Fibroblast of lung (primary cell): ENCODE results near the gene PLXNB1.

Experiments
- CTCF ChIP-seq, 2 donors: IDR thresholded peaks in 1 of 2; conservative IDR thresholded peaks in 1 of 2; 1 replicate in 1 of 2; 2 replicates in 1 of 2; pipeline ENCODE4 v1.5.1; 2011 to 2012; ENCODE audit warnings: low read length in 2 of 2, control low read depth in 1 of 2, inconsistent platforms in 1 of 2, low read depth in 1 of 2, mild to moderate bottlenecking in 1 of 2
- EZH2 ChIP-seq: IDR thresholded peaks from 2 replicates; pipeline ENCODE4 v1.5.1; 2012; ENCODE audit warnings: low read length, control low read depth, mild to moderate bottlenecking; ENCODE audit errors: missing control alignments

GRCh38 chr3:48428572-48429316 lies 1.1 kb downstream of the PLXNB1 start:
- TF ChIP-seq CTCF (conservative IDR thresholded peaks at IDR 0.05 in 1 of 2, IDR thresholded peaks at IDR 0.05 in 1 of 2; ENCODE audit: low read depth in 1 of 2, low read length in 2 of 2) (no peak), EZH2 (no peak)
